Suprapubic skin (tissue), 4 donors: ENCODE data around the gene MED12L.

Experiments used
- CTCF ChIP-seq, 2 donors: fragments of 200-600 bp in 1 of 2; fragments of 450-650 bp in 1 of 2; sonication (generic) in 1 of 2; IDR thresholded peaks; one replicate each; pipeline ENCODE4 v1.5.1; 2016 to 2019; ENCODE audit warnings: antibody characterized with exemption in 2 of 2, mild to moderate bottlenecking in 1 of 2, moderate library complexity in 1 of 2
- EP300 ChIP-seq: sonication (generic); formaldehyde crosslinking; IDR thresholded peaks from one replicate; pipeline ENCODE4 v1.6.1; 2017; ENCODE audit warnings: antibody characterized with exemption
- POLR2A ChIP-seq, 2 donors: fragments of 450-650 bp; IDR thresholded peaks; one replicate each; pipeline ENCODE4 v1.6.1; 2017; ENCODE audit warnings: antibody characterized with exemption in 2 of 2, mild to moderate bottlenecking in 2 of 2, moderate library complexity in 2 of 2
- POLR2AphosphoS5 ChIP-seq, 3 donors: sonication (generic); formaldehyde crosslinking; IDR thresholded peaks; one replicate each; pipeline ENCODE4 v1.6.1; 2017; ENCODE audit warnings: antibody characterized with exemption in 3 of 3

DNA sequence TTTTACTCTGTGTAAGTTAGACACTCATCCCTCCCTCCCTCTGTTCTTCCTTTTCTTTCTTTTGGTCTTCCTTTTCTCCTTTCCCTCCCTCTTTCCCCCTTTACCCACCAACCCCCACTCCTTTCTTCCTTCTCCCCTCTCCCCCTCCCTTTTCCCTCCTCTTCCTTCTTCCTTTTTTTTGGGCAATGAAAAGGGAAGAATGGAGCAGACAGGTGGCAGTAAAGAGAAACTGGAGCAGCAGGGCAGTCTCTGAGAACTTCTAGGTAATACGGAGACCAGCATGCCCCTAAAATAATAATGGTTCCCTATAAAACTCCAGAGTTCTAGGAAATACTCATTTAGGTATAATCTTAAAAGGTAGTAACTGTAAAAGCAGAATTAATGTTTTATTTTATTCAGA lies 129.0 kb downstream of the MED12L start:
- TF ChIP-seq CTCF (IDR thresholded peaks at IDR 0.05): no peak
- TF ChIP-seq POLR2AphosphoS5 (IDR thresholded peaks at IDR 0.05): no peak
- no peak for TF ChIP-seq POLR2A (IDR thresholded peaks at IDR 0.05)
- no peak for TF ChIP-seq EP300
